ENCODE measurements around the gene TBC1D32.
"Not testable (repeated sequence)": the region's sequence is repeated elsewhere in the genome, so short reads cannot be mapped to it uniquely, and the experiment has no call there.

The TBC1D32 gene

DNA sequence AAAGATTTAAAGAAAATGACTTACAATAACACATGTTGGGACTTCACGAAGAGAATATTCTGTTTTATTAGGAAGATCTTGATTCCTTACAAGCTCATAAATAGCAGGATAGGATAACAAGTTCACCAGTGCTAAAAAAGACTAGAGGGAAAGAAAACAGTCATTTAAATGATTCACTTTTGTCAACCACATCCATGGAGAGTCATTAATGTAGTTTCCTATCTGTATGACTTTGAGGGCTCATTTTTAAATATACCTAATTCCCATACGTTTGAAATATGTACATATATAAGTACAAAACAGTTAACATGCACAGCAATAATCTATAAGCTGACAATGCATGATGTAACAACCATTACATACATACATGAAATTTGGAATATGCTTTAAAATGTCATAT lies 111.1 kb downstream of the TBC1D32 start:
- DNase-seq (no peak), ATAC-seq (no peak)
- H3K4me1 Mint-ChIP-seq, result no peaks in the 10 kb centered on the region
- H3K4me3 Mint-ChIP-seq, result no peak overlapping the region
- H3K27ac Mint-ChIP-seq, result no peak overlapping the region
- H3K36me3 Mint-ChIP-seq (ENCODE audit: low read depth), result peaks cover 32% of the 10 kb centered on the region
- H3K9me3 Mint-ChIP-seq, result peaks cover 8% of the 10 kb centered on the region
- no peaks in the 10 kb centered on the region for H3K27me3 Mint-ChIP-seq

DNA sequence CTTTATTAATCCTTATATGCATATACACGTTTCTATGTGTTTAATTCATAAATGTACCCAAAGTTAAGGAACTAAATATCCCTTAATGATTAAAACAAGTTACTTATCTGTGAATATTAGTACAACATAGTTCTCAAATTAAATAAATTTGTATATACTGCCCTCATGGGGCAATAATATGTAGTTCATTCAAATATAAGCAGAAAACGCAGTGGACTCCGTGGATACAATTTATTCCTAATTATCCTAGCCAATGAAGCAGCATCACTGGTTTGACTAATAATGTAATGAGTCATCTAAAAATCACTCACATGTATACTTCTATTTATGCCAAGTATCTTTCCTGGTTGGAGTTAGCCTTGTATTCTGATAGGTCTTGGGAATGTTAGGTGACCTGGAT lies 111.6 kb downstream of the TBC1D32 start:
- Mint-ChIP-seq H3K4me1 (no peaks in the 10 kb centered on the region), H3K9me3 (peaks cover 12% of the 10 kb centered on the region), H3K4me3 (no peak overlapping the region), H3K36me3 (ENCODE audit: low read depth) (peaks cover 38% of the 10 kb centered on the region), H3K27ac (no peak overlapping the region), H3K27me3 (no peaks in the 10 kb centered on the region)
- no peak for DNase-seq
- ATAC-seq, result no peak

DNA sequence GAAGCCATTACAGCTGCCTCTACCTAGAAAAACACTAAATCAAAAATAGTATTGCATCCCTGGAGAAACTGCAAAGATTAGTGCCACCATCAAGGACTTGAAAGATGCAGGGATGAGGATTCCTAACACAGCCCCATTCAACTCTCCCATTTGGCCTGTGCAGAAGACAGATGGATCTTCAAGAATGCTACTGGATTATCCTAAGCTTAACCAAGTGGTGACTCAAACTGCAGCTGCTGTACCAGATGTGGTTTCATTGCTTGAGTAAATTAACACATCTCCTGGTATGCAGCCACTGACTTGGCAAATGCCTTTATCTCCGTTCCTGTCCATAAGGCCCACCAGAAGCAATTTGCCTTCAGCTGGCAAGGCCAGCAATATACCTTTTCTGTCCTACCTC lies 117.4 kb downstream of the TBC1D32 start:
- H3K27ac Mint-ChIP-seq, result no peak overlapping the region
- peaks cover 80% of the 10 kb centered on the region for H3K36me3 Mint-ChIP-seq (ENCODE audit: low read depth)
- DNase-seq (no peak), ATAC-seq (no peak)
- H3K9me3 Mint-ChIP-seq, result peaks cover 30% of the 10 kb centered on the region
- no peaks in the 10 kb centered on the region for H3K27me3 Mint-ChIP-seq
- H3K4me3 Mint-ChIP-seq, result no peak overlapping the region
- H3K4me1 Mint-ChIP-seq, result no peaks in the 10 kb centered on the region

DNA sequence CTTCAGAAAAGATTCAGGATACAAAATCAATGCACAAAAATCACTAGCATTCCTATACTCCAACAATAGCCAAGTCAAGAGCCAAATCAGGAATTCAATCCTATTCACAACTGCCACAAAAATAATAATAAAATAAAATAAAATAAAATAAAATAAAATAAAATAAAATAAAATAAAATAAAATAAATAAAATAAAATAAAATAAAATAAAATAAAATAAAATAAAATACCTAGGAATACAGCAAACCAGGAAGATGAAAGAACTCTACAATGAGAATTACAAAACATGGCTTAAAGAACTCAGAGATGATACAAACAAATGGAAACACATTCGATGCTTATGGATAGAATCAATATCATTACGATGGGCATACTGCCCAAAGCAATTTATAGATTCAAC lies 120.9 kb downstream of the TBC1D32 start:
- H3K36me3 Mint-ChIP-seq (ENCODE audit: low read depth), result peaks cover 70% of the 10 kb centered on the region
- DNase-seq, H3K27me3 Mint-ChIP-seq, H3K27ac Mint-ChIP-seq, H3K4me1 Mint-ChIP-seq, H3K4me3 Mint-ChIP-seq, ATAC-seq: not testable (repeated sequence)
- peaks cover 27% of the 10 kb centered on the region for H3K9me3 Mint-ChIP-seq

DNA sequence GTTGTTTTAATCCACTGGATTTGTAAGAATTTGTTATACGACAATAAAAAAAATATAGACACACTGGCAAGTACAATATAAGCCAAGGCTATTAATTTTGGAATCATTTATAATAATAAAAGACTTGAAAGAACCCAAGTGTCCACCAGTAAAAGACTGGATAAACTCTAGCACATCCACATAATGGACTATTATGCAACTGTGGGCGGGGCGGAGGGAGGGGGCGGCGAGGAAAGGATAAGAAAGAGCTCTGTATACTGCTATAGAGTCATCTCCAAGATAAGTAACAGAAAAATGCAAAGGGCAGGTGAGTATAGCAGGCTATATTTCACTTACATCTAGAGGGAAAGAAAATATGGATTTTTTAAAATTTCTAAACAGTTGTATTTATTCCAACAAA lies 123.3 kb downstream of the TBC1D32 start:
- no peak for ATAC-seq

DNA sequence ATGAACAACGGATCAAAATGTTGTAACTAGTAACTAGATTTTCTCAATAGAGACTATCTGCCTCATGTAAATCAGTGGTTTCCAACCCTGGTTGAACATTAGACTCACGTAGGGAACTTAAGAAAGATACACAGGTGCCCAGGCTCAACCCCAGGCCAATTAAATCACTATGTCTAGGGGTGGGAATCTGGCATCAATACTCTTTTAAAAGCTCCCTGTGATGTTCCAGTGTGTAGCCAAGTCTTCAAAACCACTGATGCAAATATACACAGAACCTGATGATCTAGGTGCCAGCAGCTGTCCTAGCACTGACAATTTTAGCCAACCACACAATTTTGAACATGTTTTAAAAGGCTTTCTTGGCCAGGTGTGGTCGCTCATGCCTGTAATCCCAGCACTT lies 128.7 kb downstream of the TBC1D32 start:
- Mint-ChIP-seq H3K27ac (no peak overlapping the region), H3K36me3 (ENCODE audit: low read depth) (peaks cover 18% of the 10 kb centered on the region), H3K4me1 (no peaks in the 10 kb centered on the region), H3K27me3 (no peaks in the 10 kb centered on the region), H3K4me3 (no peak overlapping the region), H3K9me3 (peaks cover 5% of the 10 kb centered on the region)
- DNase-seq, result no peak
- no peak for ATAC-seq

More for the DNA sequence above, 123.3 kb downstream of the TBC1D32 start:
- no peaks in the 10 kb centered on the region for H3K27me3 Mint-ChIP-seq
- H3K36me3 Mint-ChIP-seq (ENCODE audit: low read depth), result peaks cover 54% of the 10 kb centered on the region
- H3K4me3 Mint-ChIP-seq, result no peak overlapping the region
- H3K27ac Mint-ChIP-seq, result no peak overlapping the region
- no peak for DNase-seq
- H3K9me3 Mint-ChIP-seq, result peaks cover 17% of the 10 kb centered on the region
- no peaks in the 10 kb centered on the region for H3K4me1 Mint-ChIP-seq

DNA sequence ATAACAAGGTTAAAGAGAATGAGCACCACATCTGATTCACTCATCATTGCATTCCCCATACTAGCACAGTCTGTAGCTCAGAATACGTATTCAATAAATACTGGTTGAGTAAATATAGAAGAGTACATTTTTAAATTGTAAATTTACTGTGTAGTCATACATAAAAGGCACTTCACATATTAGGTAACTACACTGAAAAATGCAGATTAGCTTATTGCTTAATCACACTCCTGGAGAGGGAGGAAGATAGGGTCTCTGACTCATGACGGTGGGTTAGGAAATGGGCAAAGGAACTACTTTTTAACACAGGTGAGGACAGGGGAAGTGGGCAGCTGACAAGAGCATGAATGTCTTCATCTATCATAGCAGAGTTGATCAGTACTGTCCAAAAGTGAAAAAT lies 133.2 kb downstream of the TBC1D32 start:
- no peak for DNase-seq
- no peak overlapping the region for H3K4me3 Mint-ChIP-seq
- no peaks in the 10 kb centered on the region for H3K4me1 Mint-ChIP-seq
- H3K27me3 Mint-ChIP-seq, result no peaks in the 10 kb centered on the region
- no peak overlapping the region for H3K27ac Mint-ChIP-seq
- H3K9me3 Mint-ChIP-seq, result no peaks in the 10 kb centered on the region
- ATAC-seq, result no peak
- peaks cover 11% of the 10 kb centered on the region for H3K36me3 Mint-ChIP-seq (ENCODE audit: low read depth)

DNA sequence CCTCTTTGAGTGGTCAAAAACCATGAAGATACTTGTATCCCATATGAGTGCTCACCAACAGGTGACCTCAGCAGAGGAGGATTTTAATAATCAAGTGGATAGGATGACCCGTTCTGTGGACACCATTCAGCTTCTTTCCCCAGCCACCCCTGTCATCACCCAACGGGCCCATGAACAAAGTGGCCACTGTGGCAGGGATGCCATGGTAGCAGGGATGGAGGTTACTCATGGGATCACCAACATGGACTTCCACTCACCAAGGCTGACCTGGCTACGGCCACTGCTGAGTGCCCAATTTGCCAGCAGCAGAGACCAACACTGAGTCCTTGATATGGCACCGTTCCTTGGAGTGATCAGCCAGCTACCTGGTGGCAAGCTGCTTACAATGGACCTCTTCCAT lies 138.2 kb downstream of the TBC1D32 start:
- not testable (repeated sequence) for H3K27me3 Mint-ChIP-seq; ATAC-seq; H3K36me3 Mint-ChIP-seq (ENCODE audit: low read depth); DNase-seq; H3K27ac Mint-ChIP-seq; H3K4me1 Mint-ChIP-seq; H3K9me3 Mint-ChIP-seq; H3K4me3 Mint-ChIP-seq

DNA sequence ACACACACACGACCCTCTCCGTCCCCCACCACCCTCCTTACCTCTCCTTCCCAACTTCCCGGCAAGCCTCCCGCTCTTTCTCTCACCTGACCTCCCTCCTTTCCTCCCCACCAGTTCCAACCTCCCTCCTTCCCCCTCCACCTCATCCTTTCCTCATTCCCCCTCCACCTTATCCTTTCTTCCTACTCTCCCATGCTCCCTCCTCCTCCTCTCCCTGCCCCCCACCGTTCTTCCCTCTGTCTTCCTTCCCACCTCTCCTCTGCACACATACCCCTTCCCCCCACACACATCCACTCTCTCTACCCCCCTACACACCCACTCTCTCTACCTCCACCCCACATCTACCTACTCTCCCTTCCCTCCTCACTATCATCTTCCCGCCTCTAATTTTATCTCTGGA lies 144.2 kb downstream of the TBC1D32 start:
- Mint-ChIP-seq H3K4me3 (no peak overlapping the region), H3K27ac (no peak overlapping the region), H3K9me3 (no peaks in the 10 kb centered on the region), H3K36me3 (ENCODE audit: low read depth) (no peaks in the 10 kb centered on the region), H3K4me1 (no peaks in the 10 kb centered on the region), H3K27me3 (no peaks in the 10 kb centered on the region)
- ATAC-seq, result no peak
- DNase-seq, result no peak

DNA sequence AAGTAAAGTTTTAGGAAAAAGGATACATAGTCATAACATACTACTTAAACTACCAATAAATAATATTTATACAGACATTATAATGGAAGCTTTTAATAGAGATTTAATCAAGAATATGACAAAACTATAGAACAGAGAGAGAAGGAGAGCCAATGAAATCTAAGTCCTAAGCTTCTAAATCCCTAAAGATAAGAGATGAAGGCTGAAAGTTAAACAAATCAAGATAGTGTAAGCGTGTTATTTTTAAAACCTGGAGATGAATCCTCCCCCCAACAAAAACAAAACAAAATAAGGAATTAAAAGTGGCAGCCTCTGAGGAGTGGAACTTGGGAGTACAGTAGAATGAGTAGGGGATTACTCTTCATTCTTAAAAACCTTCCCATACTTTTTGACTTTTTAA lies 145.9 kb downstream of the TBC1D32 start:
- Mint-ChIP-seq H3K27me3 (no peaks in the 10 kb centered on the region), H3K36me3 (ENCODE audit: low read depth) (peaks cover under 1% of the 10 kb centered on the region), H3K9me3 (no peaks in the 10 kb centered on the region), H3K4me3 (no peak overlapping the region), H3K27ac (no peak overlapping the region), H3K4me1 (no peaks in the 10 kb centered on the region)
- ATAC-seq (no peak), DNase-seq (no peak)

DNA sequence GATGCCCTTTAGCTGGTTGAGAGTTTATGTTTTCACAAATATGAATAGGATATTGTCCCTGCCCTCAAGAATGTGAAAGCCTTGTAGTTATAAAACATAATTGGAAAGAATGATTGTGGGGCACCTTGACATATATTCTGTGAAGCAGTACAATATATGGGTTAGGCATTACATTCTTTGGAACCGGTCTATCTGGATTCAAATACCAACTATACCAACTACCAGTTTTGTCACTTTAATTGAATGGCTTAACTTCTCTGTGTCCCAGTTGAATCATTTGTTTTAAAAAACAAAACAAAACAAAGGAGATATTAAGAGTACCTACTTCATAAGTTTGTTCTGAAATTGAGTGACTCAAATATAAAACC lies 146.5 kb downstream of the TBC1D32 start:
- Mint-ChIP-seq H3K36me3 (ENCODE audit: low read depth) (peaks cover 4% of the 10 kb centered on the region), H3K4me1 (no peaks in the 10 kb centered on the region)

DNA sequence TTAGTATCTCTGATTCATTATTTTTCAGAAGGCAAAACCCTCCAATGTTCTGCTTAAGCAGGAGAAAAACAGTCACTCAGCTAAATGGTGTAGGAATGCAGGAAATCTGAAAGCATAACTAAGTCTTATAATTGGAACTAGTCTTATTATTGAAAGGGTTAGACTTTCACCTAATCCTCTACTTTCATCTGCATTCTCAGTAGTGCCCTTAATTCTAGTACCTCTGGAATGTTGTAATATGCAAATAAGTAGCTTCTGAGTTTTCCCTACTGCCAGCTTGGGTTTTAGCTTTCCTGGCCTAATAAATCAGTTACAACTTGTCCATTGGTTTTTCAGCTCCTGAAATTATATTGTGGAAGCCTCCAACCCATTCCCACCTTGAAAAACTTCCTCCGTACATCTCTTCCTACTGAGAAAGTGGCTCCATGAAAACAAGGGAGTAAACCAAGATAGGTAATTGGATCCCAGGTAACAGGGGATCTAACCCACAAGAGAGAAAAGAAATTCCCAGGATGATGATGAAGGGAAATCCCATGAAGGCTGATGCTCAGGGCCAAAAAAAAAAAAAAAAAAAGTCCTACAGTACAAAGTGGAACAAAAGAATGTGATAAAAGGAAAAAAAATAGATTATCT lies 147.0 kb downstream of the TBC1D32 start:
- no peaks in the 10 kb centered on the region for H3K9me3 Mint-ChIP-seq
- H3K27me3 Mint-ChIP-seq, result no peaks in the 10 kb centered on the region
- H3K4me1 Mint-ChIP-seq, result no peaks in the 10 kb centered on the region
- H3K27ac Mint-ChIP-seq, result no peak overlapping the region
- ATAC-seq (no peak), DNase-seq (no peak)
- H3K4me3 Mint-ChIP-seq, result no peak overlapping the region
- peaks cover 4% of the 10 kb centered on the region for H3K36me3 Mint-ChIP-seq (ENCODE audit: low read depth)

More for the DNA sequence above, 146.5 kb downstream of the TBC1D32 start:
- no peak for ATAC-seq
- no peak overlapping the region for H3K4me3 Mint-ChIP-seq
- no peak for DNase-seq
- H3K9me3 Mint-ChIP-seq, result no peaks in the 10 kb centered on the region
- H3K27me3 Mint-ChIP-seq, result no peaks in the 10 kb centered on the region
- H3K27ac Mint-ChIP-seq, result no peak overlapping the region

DNA sequence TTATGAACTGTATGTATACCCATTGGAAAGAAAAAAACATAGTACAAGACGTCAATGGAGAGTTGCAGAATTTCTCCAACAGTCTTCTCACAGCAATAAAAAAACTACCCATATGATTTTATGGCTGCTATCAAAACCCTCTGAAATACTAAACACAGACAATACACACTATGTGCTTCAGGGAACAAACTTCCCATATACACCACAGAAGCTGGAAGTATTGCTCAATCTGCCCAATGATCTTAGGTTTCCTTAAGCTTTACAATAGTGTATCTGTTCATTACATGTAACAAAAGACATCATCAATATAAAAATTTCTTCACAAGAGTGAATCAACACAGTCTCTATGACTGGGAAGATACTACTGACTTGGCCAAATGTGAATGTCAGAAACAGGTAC lies 150.5 kb downstream of the TBC1D32 start:
- peaks cover 9% of the 10 kb centered on the region for H3K9me3 Mint-ChIP-seq
- no peaks in the 10 kb centered on the region for H3K4me1 Mint-ChIP-seq
- no peak overlapping the region for H3K4me3 Mint-ChIP-seq
- no peak overlapping the region for H3K27ac Mint-ChIP-seq
- DNase-seq (no peak), ATAC-seq (no peak)
- peaks cover 14% of the 10 kb centered on the region for H3K36me3 Mint-ChIP-seq (ENCODE audit: low read depth)
- no peaks in the 10 kb centered on the region for H3K27me3 Mint-ChIP-seq

DNA sequence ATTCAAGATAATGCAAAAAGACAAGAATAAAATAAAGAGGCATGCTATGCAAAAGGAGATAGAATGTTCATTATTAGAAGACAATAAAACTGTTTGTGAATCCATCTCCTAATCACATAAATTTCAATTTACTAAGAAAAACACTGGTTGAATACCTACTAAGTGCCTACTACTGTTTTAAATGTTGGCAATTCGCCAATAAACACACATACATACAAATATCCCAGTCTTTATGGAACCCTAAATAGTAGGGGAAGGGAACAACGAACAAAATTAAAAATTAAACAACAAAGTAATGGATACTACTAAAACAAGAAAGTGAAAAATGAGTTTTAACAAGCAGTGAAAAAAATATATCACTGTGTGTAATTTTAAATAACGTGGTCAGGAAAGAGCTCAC lies 158.5 kb downstream of the TBC1D32 start:
- DNase-seq (no peak), ATAC-seq (no peak)
- H3K9me3 Mint-ChIP-seq, result peaks cover 8% of the 10 kb centered on the region
- no peaks in the 10 kb centered on the region for H3K27me3 Mint-ChIP-seq
- H3K4me1 Mint-ChIP-seq, result no peaks in the 10 kb centered on the region
- H3K27ac Mint-ChIP-seq, result no peak overlapping the region
- H3K4me3 Mint-ChIP-seq, result no peak overlapping the region
- peaks cover 22% of the 10 kb centered on the region for H3K36me3 Mint-ChIP-seq (ENCODE audit: low read depth)

DNA sequence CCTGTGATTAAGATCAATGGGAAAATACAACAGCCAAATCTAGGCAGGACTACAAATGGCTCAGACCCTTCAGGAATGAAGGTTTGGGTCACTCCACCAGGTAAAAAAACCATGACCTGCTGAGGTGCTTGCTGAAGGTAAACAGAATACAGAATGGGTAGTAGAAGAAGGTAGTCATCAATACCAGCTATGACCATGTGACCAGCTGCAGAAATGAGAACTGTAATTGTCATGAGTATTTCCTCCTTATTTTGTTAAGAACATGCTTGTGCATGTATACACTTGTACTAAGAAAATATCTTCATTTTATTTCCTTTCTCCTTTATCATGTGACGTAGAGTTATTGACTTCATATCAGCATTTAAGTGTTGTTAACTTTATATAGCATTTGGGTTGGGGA lies 161.8 kb downstream of the TBC1D32 start:
- H3K36me3 Mint-ChIP-seq (ENCODE audit: low read depth), result peaks cover 16% of the 10 kb centered on the region
- DNase-seq, H3K4me3 Mint-ChIP-seq, H3K9me3 Mint-ChIP-seq, ATAC-seq, H3K4me1 Mint-ChIP-seq, H3K27me3 Mint-ChIP-seq, H3K27ac Mint-ChIP-seq: not testable (repeated sequence)

DNA sequence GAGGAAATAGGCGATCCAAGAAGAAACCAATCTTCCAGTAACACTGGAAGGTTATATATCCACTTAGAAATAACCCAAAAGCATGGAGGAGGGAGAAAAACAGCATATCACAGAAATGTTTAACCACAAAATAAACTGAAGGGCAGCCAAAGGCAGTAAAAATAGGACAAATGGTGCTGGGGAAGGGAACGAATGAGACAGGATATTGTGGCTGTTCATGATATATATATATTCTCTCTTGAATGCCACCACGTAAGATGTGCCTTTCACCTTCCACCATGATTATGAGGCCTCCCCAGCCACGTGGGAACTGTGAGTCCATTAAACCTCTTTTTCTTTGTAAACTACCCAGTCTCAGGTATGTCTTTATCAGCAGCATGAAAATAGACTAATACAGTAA lies 162.4 kb downstream of the TBC1D32 start:
- no peaks in the 10 kb centered on the region for H3K27me3 Mint-ChIP-seq
- no peak for ATAC-seq
- H3K4me1 Mint-ChIP-seq, result no peaks in the 10 kb centered on the region
- H3K36me3 Mint-ChIP-seq (ENCODE audit: low read depth), result peaks cover 11% of the 10 kb centered on the region
- H3K4me3 Mint-ChIP-seq, result no peak overlapping the region
- peaks cover 9% of the 10 kb centered on the region for H3K9me3 Mint-ChIP-seq
- no peak for DNase-seq
- H3K27ac Mint-ChIP-seq, result no peak overlapping the region

All from activated naive CD8-positive, alpha-beta T cell treated with anti-CD3 and anti-CD28 coated beads, Interleukin-2, amount 50 U/mL, for 24 hours (primary cell).